ENCODE results near the gene TTLL3. TPM values are rescaled to one million over a fixed set of nuclear protein-coding genes. Genes with fewer than 3 reads are reported as not detected.

The TTLL3 gene
- total and polyA plus RNA-seq, 2 of the 13 experiments (the other 11 are each of a cell fraction or from before 2014, with no cell fraction given): 9.5 to 51.2 TPM

DNA sequence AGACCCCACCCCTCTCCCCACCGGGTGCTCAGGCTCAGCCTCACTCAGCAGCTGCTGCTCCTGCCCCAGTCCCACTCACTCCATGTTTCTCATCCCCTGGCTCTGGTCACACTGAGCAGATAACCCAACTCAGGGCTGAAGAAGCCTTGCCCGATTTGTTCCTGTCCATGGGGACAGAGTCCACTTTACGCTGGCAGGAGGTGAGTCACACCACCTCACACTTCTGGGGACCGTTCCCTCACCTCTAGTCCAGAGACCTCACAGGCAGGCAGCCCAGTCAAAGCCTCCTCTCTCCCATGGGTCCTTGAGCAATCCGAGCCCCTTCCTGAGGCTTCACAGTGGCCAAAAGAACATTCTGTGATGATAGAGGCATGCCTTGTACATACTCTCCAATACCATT, 68.6 kb downstream of the TTLL3 start (continued):
- no peak for TF ChIP-seq BRD4 (CRISPR knock-in tag; IDR thresholded peaks at IDR 0.05)
- TF ChIP-seq, protein P1, sequence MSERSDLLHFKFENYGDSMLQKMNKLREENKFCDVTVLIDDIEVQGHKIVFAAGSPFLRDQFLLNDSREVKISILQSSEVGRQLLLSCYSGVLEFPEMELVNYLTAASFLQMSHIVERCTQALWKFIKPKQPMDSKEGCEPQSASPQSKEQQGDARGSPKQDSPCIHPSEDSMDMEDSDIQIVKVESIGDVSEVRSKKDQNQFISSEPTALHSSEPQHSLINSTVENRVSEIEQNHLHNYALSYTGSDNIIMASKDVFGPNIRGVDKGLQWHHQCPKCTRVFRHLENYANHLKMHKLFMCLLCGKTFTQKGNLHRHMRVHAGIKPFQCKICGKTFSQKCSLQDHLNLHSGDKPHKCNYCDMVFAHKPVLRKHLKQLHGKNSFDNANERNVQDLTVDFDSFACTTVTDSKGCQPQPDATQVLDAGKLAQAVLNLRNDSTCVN (CRISPR knock-in tag; IDR thresholded peaks at IDR 0.05; ENCODE audit: borderline replicate concordance): 0 out of 2 replicates have a peak, but pooled peaks have one; percentile 15
- no peak for TF ChIP-seq NFKB2 (CRISPR knock-in tag; IDR thresholded peaks at IDR 0.05; ENCODE audit: borderline replicate concordance)
- TF ChIP-seq ZNF792 (CRISPR knock-in tag; IDR thresholded peaks at IDR 0.05): 0 out of 2 replicates have a peak, but pooled peaks have one; percentile 29
- peak; percentile 72; the same call in 1 of the 2 replicates for TF ChIP-seq ZNF331 (CRISPR knock-in tag; IDR thresholded peaks at IDR 0.05)
- no peak; the same call in 1 of the 2 replicates for TF ChIP-seq CBX5 (CRISPR knock-in tag; IDR thresholded peaks at IDR 0.05; ENCODE audit: borderline replicate concordance)
- TF ChIP-seq BORCS8-MEF2B (CRISPR knock-in tag; IDR thresholded peaks at IDR 0.05): 0 out of 2 replicates have a peak, but pooled peaks have one; percentile 22
- no peak for TF ChIP-seq ZNF777 (CRISPR knock-in tag; IDR thresholded peaks at IDR 0.05)
- 0 out of 2 replicates have a peak, but pooled peaks have one; percentile 28 for TF ChIP-seq PATZ1 (CRISPR knock-in tag; IDR thresholded peaks at IDR 0.05)
- no peak for TF ChIP-seq DR1 (CRISPR knock-in tag; IDR thresholded peaks at IDR 0.05)
- TF ChIP-seq ZNF703 (CRISPR knock-in tag; IDR thresholded peaks at IDR 0.05; ENCODE audit: borderline replicate concordance): no peak
- TF ChIP-seq ZNF891 (CRISPR knock-in tag; IDR thresholded peaks at IDR 0.05): peak; percentile 73; the same call in 1 of the 2 replicates
- no peak for TF ChIP-seq AKAP8 (CRISPR knock-in tag; IDR thresholded peaks at IDR 0.05)
- peak; percentile 81 for TF ChIP-seq JUNB (CRISPR knock-in tag; IDR thresholded peaks at IDR 0.05; ENCODE audit: borderline replicate concordance)
- 0 out of 2 replicates have a peak, but pooled peaks have one; percentile 16 for TF ChIP-seq ZBED4 (CRISPR knock-in tag; IDR thresholded peaks at IDR 0.05; ENCODE audit: borderline replicate concordance)
- TF ChIP-seq ARID4A (CRISPR knock-in tag; IDR thresholded peaks at IDR 0.05; ENCODE audit: borderline replicate concordance): no peak; the same call in 1 of the 2 replicates
- TF ChIP-seq KLF15 (CRISPR knock-in tag; IDR thresholded peaks at IDR 0.05; ENCODE audit: borderline replicate concordance): no peak

All from HepG2 (cell line).